Measurements from ENCODE around the gene HDAC4. TPM values are rescaled to one million over a fixed set of nuclear protein-coding genes. Genes with fewer than 3 reads are reported as not detected.

The HDAC4 gene
- total and polyA plus RNA-seq, 2 experiments from 2014 or later = 8.1 to 41.8 TPM

GRCh38 chr2:239204876-239205468 is 195.8 kb downstream of the HDAC4 start:
- no peaks in the 10 kb centered on the region for H3K36me3 ChIP-seq (ENCODE audit: insufficient read depth)
- H3K27ac Mint-ChIP-seq = peak overlapping the region; percentile 33; the same call in 1 of the 2 replicates
- H3K9me2 ChIP-seq (ENCODE audit: insufficient read depth) = no peaks in the 10 kb centered on the region
- no peak overlapping the region for H3K4me3 Mint-ChIP-seq
- H3K4me2 ChIP-seq = no peak overlapping the region
- TF ChIP-seq STAT1 (IDR thresholded peaks at IDR 0.05; ENCODE audit: unreplicated experiment) (no peak), ZNF114 (CRISPR knock-in tag; IDR thresholded peaks at IDR 0.05) (no peak), ZNF331 (CRISPR knock-in tag; IDR thresholded peaks at IDR 0.05; ENCODE audit: low read depth) (no peak), POLR2AphosphoS5 (IDR thresholded peaks at IDR 0.05; ENCODE audit: low read depth) (no peak), CREB1 (CRISPR knock-in tag; IDR thresholded peaks at IDR 0.05; ENCODE audit: low read depth) (no peak), NANOG (IDR thresholded peaks at IDR 0.05; ENCODE audit: borderline replicate concordance) (no peak), JUNB (IDR thresholded peaks at IDR 0.05; ENCODE audit: unreplicated experiment) (no peak)
- TF ChIP-seq, protein P1, sequence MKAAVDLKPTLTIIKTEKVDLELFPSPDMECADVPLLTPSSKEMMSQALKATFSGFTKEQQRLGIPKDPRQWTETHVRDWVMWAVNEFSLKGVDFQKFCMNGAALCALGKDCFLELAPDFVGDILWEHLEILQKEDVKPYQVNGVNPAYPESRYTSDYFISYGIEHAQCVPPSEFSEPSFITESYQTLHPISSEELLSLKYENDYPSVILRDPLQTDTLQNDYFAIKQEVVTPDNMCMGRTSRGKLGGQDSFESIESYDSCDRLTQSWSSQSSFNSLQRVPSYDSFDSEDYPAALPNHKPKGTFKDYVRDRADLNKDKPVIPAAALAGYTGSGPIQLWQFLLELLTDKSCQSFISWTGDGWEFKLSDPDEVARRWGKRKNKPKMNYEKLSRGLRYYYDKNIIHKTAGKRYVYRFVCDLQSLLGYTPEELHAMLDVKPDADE (IDR thresholded peaks at IDR 0.05) = no peak
- TF ChIP-seq, protein P2, sequence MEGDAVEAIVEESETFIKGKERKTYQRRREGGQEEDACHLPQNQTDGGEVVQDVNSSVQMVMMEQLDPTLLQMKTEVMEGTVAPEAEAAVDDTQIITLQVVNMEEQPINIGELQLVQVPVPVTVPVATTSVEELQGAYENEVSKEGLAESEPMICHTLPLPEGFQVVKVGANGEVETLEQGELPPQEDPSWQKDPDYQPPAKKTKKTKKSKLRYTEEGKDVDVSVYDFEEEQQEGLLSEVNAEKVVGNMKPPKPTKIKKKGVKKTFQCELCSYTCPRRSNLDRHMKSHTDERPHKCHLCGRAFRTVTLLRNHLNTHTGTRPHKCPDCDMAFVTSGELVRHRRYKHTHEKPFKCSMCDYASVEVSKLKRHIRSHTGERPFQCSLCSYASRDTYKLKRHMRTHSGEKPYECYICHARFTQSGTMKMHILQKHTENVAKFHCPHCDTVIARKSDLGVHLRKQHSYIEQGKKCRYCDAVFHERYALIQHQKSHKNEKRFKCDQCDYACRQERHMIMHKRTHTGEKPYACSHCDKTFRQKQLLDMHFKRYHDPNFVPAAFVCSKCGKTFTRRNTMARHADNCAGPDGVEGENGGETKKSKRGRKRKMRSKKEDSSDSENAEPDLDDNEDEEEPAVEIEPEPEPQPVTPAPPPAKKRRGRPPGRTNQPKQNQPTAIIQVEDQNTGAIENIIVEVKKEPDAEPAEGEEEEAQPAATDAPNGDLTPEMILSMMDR (conservative IDR thresholded peaks at IDR 0.05; ENCODE audit: low read depth in 2 of 2) = no peak
- no peaks in the 10 kb centered on the region for H3K36me3 Mint-ChIP-seq (ENCODE audit: low read depth)
- H3K27ac ChIP-seq (ENCODE audit: low read depth) = no peak overlapping the region
- ATAC-seq = no peak
- H3K4me1 Mint-ChIP-seq = peaks cover 66% of the 10 kb centered on the region
- no peaks in the 10 kb centered on the region for H3K9me3 Mint-ChIP-seq
- H3K4me3 ChIP-seq = no peak overlapping the region
- H3F3A ChIP-seq (replicated peaks; ENCODE audit: low read depth) = no peaks in the 10 kb centered on the region
- H2AFZ ChIP-seq = no peak overlapping the region
- H3K27me3 ChIP-seq (ENCODE audit: insufficient read depth) = no peaks in the 10 kb centered on the region
- peaks cover 26% of the 10 kb centered on the region for H4K20me1 ChIP-seq (replicated peaks; ENCODE audit: insufficient read depth)
- H3K4me1 ChIP-seq (ENCODE audit: insufficient read depth) = peaks cover 32% of the 10 kb centered on the region
- peaks cover 77% of the 10 kb centered on the region for H3K79me2 ChIP-seq (replicated peaks; ENCODE audit: insufficient read depth)
- peaks cover 2% of the 10 kb centered on the region for H3K27me3 Mint-ChIP-seq (ENCODE audit: insufficient read depth, low read depth, poor library complexity)
- DNase-seq (ENCODE audit: low spot score) = no peak

DNA sequence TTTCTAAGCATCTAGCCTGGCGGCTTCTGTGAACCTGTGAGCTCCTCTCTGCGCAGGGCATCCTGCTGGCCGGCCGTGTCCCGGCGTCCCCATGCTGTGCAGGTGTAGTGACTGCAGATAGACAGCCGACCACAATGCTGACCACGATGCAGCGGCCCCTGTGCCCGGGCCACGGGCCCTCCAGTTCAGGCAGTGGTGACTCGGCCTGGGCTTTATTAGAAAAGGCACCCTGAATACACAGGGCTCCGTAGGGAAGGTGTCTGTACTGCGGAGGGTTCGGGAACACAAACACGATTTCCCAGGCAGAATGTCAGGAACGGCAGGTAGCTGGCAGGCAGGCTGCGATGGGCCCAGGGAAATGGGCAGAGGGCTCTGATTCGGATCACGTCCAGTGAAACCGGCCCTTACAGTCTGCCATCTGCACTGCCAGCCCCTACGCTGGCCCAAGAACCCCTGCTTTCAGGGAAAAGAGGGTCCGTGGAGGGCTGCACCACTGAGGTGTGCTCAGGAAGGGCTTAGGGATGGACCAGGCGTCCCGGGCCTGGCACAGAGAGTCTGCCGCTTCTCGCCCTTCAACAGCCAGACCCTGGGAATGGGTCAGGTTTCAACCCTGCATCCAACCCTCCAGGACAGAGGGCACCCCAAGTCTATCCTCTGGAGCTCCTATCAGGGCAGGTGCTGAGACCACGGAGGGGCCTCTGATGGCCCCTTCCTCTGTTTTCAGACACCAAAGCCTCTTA is 196.5 kb downstream of the HDAC4 start:
- H3K27me3 ChIP-seq (ENCODE audit: insufficient read depth) = no peaks in the 10 kb centered on the region
- peaks cover 72% of the 10 kb centered on the region for H3K79me2 ChIP-seq (replicated peaks; ENCODE audit: insufficient read depth)
- H3K27ac Mint-ChIP-seq = 0 out of 2 replicates have a peak overlapping the region, but pooled peaks have one; percentile 20
- H4K20me1 ChIP-seq (replicated peaks; ENCODE audit: insufficient read depth) = peaks cover 21% of the 10 kb centered on the region
- no peaks in the 10 kb centered on the region for H3K36me3 Mint-ChIP-seq (ENCODE audit: low read depth)
- no peak overlapping the region for H3K4me2 ChIP-seq
- H3F3A ChIP-seq (replicated peaks; ENCODE audit: low read depth) = no peaks in the 10 kb centered on the region
- H3K36me3 ChIP-seq (ENCODE audit: insufficient read depth) = no peaks in the 10 kb centered on the region
- H3K4me1 ChIP-seq (ENCODE audit: insufficient read depth) = peaks cover 32% of the 10 kb centered on the region
- H3K27me3 Mint-ChIP-seq (ENCODE audit: insufficient read depth, low read depth, poor library complexity) = peaks cover 2% of the 10 kb centered on the region
- no peak overlapping the region for H3K27ac ChIP-seq (ENCODE audit: low read depth)
- H2AFZ ChIP-seq = no peak overlapping the region
- DNase-seq (ENCODE audit: low spot score) (no peak), ATAC-seq (peak; percentile 15)
- no peaks in the 10 kb centered on the region for H3K9me3 Mint-ChIP-seq
- H3K9me2 ChIP-seq (ENCODE audit: insufficient read depth) = no peaks in the 10 kb centered on the region
- peaks cover 65% of the 10 kb centered on the region for H3K4me1 Mint-ChIP-seq
- H3K4me3 Mint-ChIP-seq = no peak overlapping the region
- no peak overlapping the region for H3K4me3 ChIP-seq
- TF ChIP-seq EZH2 (IDR thresholded peaks at IDR 0.05; ENCODE audit: low read depth, unreplicated experiment) = no peak
- TF ChIP-seq ZNF114 (CRISPR knock-in tag; IDR thresholded peaks at IDR 0.05) = no peak
- no peak for TF ChIP-seq NANOG (IDR thresholded peaks at IDR 0.05; ENCODE audit: borderline replicate concordance)
- no peak for TF ChIP-seq CREB1 (CRISPR knock-in tag; IDR thresholded peaks at IDR 0.05; ENCODE audit: low read depth)
- no peak for TF ChIP-seq JUNB (IDR thresholded peaks at IDR 0.05; ENCODE audit: unreplicated experiment)
- TF ChIP-seq POLR2AphosphoS5 (IDR thresholded peaks at IDR 0.05; ENCODE audit: low read depth) = no peak
- no peak for TF ChIP-seq EZH2phosphoT487 (IDR thresholded peaks at IDR 0.05; ENCODE audit: unreplicated experiment)

Measured in GM23338 (cell line).